B cell (primary cell): ENCODE measurements around the gene TXK.

Experiments
- EZH2 ChIP-seq: IDR thresholded peaks from 2 replicates; pipeline ENCODE4 v1.6.1; 2012; ENCODE audit warnings: borderline replicate concordance, low read depth, mild to moderate bottlenecking, moderate library complexity, low read length; ENCODE audit not compliant: insufficient read depth, poor library complexity, severe bottlenecking
- TF ChIP-seq, protein P1 (sequence below): fragments of 200-600 bp; IDR thresholded peaks from one replicate; pipeline ENCODE4 v1.8.0; 2022; ENCODE audit warnings: antibody characterized with exemption, mild to moderate bottlenecking

DNA sequence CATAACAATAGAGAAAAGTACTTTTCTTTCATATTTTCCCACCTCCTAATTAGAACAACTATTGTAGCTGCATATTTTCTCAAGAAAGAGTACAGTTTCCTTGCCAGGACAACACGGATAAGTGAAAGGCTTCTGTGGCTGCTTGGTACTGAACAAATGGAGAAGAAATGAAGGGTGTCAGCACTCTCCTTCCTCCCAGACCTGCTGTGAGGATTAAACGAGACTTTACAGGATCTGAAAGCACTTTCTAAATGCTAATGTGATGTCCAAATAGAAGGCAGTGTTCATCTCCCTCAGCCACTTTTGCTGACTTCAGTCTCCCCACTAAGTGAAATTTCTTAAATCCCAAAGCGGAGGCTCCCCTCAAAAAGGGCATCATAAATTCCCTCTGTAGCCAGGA lies 103.6 kb downstream of the TXK start:
- TF ChIP-seq, protein P1, sequence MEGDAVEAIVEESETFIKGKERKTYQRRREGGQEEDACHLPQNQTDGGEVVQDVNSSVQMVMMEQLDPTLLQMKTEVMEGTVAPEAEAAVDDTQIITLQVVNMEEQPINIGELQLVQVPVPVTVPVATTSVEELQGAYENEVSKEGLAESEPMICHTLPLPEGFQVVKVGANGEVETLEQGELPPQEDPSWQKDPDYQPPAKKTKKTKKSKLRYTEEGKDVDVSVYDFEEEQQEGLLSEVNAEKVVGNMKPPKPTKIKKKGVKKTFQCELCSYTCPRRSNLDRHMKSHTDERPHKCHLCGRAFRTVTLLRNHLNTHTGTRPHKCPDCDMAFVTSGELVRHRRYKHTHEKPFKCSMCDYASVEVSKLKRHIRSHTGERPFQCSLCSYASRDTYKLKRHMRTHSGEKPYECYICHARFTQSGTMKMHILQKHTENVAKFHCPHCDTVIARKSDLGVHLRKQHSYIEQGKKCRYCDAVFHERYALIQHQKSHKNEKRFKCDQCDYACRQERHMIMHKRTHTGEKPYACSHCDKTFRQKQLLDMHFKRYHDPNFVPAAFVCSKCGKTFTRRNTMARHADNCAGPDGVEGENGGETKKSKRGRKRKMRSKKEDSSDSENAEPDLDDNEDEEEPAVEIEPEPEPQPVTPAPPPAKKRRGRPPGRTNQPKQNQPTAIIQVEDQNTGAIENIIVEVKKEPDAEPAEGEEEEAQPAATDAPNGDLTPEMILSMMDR: no peak
- TF ChIP-seq EZH2: no peak
